ENCODE results near the gene SORCS2.

GRCh38 chr4:7165874-7166201 lies 26.5 kb upstream of the SORCS2 start:
- TF ChIP-seq YY1 (IDR thresholded peaks at IDR 0.05; ENCODE audit: insufficient read depth, insufficient read length): no peak
- no peak for TF ChIP-seq ZNF274 (IDR thresholded peaks at IDR 0.05; ENCODE audit: low read depth, low read length)
